GM19035 (cell line): Measurements from ENCODE around the gene FAM50B.
"Not testable (repeated sequence)": the region's sequence is repeated elsewhere in the genome, so short reads cannot be mapped to it uniquely, and the experiment has no call there.

Source experiments
- ATAC-seq: cut with Tn5 transposase; IDR thresholded peaks from one replicate; pipeline ENCODE4 v1.9.1; 2021; ENCODE audit not compliant: unreplicated experiment

The FAM50B gene

DNA sequence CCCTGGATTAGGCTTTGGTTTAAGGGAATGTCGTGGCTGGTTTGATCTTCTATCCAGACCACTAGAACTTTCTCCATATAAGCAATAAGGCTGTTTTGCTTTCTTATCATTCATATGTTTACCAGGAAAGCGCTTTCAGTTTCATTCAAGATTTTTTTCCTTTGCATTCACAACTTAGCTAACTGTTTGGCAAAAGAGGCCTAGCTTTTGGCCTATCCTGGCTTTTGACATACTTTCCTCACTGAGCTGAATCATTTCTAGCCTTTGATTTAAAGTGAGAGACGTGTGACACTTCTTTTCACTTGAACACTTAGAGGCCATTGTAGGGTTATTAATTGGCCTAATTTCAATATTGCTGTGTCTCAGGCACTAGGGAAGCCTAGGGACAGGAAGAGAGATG is 1.7 kb upstream of the FAM50B start:
- ATAC-seq: no peak

DNA sequence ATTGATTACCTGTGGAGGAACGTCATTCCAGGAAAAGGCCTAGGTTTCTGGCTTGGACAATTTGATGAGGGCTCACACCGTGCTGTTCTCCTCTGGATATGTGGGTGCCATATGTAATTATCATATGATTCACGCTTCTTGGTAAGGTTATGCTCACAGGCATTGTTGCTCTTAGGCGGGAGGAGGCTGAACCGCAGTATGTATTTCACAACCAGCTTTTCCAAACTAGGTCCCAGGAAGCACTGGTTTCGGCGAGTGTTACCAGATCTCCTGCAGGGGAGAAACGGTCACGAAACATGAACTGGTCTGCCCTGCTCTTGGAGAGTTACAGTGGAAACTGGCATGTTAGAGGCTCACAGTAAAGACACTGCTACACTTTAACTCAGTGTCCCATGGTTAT is 793 bp upstream of the FAM50B start:
- no peak for ATAC-seq

DNA sequence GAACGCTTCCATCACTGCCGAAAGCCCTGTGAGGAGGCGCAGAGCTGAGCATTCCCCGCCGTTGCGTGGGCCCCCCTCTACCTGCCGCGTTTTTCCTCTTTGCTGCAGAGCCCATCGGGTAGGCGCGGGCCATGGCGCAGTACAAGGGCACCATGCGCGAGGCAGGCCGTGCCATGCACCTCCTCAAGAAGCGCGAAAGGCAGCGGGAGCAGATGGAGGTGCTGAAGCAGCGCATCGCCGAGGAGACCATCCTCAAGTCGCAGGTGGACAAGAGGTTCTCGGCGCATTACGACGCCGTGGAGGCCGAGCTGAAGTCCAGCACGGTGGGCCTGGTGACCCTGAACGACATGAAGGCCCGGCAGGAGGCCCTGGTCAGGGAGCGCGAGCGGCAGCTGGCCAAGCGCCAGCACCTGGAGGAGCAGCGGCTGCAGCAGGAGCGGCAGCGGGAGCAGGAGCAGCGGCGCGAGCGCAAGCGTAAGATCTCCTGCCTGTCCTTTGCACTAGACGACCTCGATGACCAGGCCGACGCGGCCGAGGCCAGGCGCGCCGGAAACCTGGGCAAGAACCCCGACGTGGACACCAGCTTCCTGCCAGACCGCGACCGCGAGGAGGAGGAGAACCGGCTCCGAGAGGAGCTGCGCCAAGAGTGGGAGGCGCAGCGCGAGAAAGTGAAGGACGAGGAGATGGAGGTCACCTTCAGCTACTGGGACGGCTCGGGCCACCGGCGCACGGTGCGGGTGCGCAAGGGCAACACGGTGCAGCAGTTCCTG is 693 bp downstream of the FAM50B start:
- ATAC-seq: no peak

DNA sequence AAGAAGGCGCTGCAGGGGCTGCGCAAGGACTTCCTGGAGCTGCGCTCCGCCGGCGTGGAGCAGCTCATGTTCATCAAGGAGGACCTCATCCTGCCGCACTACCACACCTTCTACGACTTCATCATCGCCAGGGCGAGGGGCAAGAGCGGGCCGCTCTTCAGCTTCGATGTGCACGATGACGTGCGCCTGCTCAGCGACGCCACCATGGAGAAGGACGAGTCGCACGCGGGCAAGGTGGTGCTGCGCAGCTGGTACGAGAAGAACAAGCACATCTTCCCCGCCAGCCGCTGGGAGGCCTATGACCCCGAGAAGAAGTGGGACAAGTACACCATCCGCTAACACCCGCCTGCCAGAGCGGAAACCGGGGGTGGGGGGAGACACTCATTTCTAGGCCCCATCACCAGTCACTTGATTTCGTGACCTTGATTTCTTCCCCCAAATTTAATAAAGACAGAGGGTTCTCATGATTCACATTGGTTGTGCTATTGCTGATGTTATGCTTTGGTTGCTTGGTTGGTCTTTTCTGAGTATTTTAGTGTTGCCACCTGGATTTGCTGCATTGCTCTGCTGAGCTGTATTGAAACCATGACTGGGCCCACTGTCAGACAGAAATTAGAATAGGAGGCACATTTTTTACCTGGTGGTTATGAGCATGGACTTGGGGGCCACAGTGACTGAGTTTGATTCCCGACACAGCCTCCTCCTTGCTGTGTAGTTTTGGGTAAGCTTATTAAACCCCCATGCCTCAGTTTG is 1.5 kb downstream of the FAM50B start:
- no peak for ATAC-seq

DNA sequence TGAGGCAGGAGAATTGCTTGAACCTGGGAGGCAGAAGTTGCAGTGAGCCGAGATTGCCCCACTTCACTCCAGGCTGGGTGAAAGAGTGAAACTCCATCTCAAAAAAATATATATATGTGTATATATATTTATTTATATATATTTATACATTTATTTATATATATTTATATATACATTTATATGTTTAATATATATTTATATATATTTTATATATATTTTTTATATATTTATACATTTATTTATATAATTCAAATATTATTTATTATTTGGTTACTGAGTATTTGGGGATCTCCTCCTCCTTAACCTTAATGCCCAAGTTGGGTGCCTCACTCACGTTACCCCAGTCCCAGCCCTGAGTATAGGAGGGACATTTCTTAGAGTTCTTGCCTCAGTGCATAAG is 2.7 kb downstream of the FAM50B start:
- ATAC-seq: no peak

DNA sequence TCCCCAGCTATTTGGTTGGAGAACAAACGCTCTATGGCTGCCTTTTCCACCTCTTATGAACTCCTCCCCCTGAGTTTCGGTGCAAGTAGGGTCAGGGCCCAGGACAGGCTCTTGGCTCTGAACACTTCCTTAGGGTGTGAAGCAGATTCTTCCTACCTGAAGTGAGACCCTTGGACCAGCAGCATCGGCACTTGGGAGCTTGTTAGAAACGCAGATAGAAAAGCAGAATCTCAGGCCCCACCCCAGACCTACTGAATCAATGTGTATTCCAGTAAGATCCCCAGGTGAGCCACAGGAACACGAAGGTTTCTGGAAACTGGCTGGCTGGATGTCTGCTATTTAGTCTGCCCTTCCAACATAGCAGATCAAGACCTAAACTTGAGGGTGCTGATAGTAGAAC is 3.2 kb downstream of the FAM50B start:
- no peak for ATAC-seq

DNA sequence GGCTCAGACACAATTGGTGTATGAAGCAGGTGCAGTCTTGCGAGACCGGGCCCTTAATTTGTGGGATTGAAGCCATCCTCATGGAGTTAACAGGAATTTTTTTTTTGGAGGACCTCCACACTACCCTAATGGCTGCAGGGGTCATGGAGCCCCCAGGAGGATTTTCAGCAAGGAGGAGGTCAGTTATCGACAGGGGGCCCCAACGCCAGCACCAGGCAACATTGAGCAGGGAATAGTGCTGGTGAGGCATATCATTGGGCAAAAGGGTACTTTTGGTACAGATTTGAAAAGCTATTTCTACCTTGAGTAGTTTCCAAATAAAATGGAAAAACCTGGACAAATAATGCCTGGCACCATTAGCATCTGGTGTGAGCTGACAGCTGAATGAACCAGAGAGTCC is 6.7 kb downstream of the FAM50B start:
- no peak for ATAC-seq

DNA sequence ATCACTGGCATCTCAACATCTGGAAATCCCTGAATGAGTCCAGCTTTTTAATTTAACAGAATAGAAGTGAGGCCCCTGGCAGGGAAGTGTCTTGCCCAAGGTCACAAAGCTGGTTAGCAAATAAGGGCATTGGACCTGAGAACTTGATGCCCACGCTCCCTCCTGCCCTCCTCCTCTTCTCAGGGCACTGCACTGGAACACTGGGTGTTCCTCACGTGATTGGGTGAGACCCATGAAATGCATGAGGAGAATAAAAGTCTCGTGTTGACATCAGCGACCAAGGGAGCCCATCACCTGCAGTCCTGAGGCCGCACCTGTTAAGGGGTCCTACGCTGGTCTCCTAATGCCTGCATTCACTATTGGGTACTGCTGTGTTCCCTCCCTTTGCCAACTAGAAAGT is 7.4 kb downstream of the FAM50B start:
- ATAC-seq: no peak

DNA sequence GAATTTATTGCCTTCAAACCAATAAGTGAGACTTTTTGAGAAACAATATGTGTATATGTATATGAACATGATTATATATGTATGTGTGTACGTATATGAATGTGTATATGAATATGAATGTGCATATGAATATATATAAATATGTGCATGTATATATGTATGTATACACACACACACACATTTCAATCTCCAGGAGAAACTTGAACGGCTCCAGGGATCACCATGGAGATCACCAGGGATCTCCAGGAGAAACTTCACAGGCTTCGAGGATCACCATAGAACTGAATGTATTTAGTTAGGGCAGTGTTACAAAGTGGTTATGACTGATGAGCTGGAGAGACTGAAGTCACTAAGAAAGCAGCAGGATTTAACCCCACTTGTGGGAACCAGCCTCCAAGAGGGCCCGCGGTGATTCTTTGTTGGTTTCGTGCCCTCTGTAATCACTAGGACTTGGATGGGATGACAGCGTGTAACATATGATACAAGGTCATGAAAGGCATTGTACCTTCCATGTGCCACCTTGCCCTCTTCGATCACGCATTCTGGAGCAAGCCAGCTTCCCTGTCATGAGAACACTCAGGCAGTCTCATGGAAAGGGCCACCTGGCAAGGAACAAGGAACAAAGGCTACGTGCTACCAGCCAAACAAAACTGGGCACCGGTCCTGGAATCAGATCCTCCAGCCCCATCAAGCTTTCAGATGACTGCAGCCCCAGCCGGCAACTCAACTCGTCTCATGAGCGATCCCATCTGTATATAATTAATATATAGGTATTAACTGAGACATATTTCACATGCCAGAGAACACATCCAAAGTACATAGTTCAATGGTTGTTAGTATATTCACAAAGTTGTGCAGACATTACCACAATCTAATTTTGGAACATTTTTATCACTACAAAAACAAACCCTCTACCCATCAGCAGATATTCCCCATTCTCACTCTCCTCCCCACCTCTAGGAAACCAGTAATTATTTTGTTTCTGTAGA is 8.6 kb downstream of the FAM50B start:
- ATAC-seq: no peak

DNA sequence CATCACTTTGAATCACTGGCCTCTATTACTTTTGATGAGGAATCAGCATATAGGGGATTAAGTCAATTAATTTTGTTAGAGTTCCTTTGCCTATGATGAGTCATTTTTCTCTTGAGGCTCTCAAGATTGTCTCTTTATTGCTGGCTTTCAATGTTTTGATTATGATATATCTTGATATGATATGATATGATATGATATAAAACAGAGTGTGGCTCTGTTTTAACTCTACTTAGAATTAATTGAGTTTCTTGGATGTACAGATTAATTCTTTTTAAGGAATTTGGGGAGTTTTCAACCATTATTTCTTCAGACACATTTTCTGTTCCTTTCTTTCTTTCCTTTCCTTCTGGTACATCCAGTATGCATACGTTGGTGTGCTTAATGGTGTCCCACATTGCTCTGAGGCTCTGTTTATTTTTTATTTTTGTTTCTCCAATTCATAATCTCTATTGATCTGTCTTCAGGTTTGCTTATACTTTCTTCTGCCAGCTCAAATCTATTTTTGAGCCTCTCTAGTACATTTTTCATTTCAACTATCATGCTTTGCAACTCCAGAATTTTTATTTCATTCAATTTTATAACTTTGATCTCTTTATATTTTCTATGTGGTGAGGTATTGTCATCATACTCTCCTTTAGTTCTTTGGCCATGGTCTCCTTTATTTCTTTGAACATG is 10.8 kb downstream of the FAM50B start:
- no peak for ATAC-seq

DNA sequence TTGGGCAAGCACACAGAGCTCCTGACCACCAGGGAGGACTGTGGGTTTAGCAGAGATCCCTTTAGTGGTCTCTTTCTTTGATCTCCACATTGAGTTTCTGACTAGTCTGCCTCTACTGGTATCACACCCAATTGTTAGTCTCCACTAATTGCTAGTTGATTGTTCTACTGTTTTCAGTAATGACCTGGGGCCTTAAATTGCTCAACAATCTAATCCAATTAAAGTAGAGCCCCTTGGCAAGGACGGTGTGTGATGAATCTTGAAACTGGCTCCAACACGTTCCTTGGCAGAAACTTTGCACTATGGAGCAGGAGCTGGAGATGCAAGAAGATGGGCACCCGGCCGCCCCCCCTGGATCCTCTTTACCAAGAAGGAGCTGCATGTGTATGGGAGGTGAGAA is 12.3 kb downstream of the FAM50B start:
- ATAC-seq: no peak

DNA sequence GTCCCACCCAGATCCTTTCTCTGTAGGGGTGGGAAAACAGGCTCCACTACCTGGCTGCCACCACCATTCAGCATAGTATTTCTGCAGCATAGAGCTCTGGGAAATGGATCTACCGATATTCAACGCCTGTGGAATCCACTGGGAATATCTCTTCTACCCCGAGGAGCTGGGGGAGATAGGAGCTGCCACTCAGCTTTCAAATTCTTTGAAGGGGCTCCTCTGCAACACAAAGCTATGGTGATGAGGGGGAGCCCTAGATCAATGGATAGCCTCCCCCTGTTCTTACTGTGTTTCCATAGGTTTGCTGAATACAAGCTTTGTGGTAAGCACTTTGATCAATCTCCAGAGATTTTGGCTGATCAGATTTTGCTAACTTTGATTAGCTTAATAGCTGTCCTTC is 12.9 kb downstream of the FAM50B start:
- ATAC-seq: no peak

DNA sequence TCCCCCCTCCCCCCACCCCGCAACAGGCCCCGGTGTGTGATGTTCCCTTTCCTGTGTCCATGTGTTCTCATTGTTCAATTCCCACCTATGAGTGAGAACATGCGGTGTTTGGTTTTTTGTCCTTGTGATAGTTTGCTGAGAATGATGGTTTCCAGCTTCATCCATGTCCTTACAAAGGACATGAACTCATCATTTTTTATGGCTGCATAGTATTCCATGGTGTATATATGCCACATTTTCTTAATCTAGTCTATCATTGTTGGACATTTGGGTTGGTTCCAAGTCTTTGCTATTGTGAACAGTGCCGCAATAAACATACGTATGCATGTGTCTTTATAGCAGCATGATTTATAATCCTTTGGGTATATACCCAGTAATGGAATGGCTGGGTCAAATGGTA is 14.1 kb downstream of the FAM50B start:
- ATAC-seq: not testable (repeated sequence)

DNA sequence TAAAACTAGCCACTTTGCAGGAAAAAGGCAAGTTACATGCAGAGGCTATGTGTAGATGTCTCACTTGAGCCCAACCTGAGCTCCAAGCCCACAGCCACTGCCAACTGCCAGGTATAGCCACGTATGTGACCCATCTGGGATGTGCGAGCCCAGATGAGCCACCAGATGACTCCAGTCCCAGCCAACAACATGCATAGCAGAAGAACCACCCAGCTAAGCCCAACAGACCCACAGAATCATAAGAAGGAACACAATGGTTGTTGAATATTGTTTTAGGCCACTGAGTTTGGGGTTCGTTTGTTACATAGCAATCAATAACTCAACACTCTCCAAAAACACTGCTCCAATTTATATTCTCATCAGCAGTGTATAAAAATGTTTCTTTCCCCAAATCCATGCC is 16.3 kb downstream of the FAM50B start:
- ATAC-seq: no peak

DNA sequence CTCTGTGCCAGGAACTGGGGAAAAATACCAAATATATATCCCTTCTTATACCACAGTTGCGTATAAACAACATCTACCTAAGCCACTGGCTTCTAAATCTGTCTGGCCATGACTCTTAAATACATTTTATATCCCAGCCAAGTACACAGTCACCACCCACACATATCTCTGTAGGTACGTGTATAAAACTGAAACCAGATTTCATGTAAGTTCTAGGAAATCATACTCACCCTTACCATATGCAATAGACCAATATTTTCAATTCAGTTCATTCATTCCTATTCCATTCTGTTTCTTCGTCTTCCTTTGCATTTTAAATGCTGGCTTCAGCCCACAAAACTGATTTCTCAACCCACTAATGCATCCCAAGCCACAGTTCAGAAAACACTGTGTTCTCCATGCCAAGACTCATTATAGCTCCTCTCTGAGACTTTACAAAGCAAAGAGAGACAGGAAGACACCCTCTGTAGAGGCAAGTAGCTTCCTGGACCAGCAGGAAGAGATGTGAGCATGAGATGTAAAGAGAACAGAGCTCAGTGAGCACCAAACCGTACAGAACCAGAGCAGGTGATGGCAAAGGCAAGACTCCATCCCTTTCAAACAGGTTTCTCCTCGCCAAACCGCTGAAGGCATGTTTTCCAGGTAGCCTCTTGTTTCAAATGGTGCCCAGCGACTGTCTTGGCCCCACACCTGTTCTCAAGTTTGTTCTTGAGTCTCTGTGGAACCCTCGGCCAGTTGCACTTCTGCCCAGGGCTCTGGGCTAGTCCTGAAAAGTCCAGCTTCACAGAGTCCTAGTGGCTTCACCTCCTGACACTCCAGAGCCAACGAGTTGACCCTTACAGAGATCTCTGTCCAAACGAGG is 18.7 kb downstream of the FAM50B start:
- ATAC-seq: no peak

DNA sequence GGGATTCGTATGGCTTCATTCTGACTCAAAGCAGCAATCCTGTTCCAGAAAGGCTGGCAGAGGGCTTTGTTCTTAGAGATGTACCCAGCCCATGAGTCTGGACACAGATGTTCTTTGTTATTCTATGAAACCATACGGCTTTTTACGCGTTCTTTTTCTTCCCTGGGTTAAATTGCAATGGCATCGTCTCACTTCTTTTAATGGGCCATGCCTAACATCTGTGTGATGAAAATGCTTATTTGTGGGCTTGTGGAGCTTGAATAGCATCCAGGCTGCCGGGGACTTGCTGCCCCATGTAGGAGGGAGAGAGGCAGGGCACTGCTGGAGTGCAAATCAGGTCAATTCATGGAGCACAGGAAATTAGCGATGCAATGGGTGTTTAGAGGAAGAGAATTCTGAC is 19.4 kb downstream of the FAM50B start:
- ATAC-seq: no peak

DNA sequence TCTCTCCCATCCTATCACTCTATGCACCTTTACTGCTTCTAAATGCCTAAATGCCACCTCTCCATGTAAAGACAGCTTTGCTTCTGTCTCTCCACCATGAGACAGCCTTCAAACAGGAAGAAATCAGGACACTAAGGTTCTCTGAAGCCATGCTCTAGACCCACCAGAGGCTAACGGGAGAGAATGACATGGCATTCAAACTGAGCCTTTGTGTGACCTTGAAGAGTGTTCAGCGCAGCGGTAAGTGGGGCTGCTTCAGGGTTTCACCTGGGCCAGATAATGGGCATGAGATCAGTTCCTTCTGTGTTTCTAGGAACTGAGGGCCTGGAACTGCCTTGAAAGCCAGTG is 20.1 kb downstream of the FAM50B start:
- ATAC-seq: no peak

DNA sequence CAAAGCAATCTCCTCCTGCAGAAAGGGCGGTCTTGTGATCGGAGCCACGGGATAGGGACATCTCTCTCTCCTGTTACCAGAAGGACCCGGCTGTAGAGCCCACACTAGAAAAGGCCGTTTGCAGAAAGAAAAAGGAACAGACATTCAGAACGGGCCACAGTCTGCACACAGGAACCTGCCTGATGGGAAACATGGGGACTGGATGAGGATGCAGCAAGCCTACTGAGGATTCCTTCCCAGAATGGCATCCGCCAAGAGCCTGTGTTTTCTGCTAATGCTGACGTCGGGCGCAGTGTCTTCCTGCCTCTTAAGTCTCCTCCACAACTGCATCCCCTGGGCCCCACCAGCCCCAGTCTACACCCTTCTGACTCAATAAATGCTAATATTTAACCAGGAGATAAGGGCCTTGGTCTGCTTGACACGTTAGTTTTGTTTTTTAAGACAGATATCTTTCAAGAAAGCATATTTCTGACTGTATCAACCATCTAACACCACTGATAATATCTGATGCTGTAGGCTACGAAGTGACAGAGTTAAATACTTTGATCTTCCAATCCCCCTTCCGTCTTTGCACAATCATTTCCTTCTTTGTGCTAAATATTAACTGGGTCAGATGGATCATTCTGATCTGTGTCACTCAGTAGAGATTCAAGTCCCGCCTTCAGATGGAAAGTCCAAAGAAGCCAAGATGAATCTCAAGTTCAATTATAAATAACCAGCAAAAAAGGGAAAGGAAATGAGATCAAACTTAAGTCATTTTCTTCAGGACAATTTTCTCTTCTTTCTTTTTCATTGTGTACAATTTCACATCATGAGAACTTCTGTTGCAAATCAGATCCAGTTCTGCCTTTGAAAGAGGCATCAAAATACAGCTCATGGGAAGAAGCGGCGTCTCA is 20.7 kb downstream of the FAM50B start:
- ATAC-seq: no peak

DNA sequence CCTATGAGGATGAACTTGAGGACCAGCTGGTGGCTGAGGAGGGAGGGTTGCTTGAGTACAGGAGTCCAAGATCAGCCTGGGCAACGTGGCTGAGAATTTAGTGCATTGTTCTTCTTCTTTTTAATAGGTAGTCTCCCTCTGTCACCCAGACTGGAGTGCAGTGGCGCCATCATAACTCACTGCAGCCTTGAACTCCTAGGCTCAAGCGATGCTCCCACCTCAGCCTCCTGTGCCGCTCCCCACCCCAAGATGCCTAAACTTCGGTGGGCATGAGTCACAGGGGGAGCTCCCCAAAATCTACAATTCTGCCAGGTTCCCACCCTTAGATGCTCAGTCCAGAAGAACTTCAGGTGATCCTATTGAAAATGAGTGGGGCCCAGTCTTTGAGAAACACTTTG is 21.4 kb downstream of the FAM50B start:
- no peak for ATAC-seq
